Kidney epithelial cell (primary cell): ENCODE data around the gene IQGAP1. TPM values are rescaled to one million over a fixed set of nuclear protein-coding genes. Genes with fewer than 3 reads are reported as not detected.

Experiments
- DNase-seq: peaks from one replicate; pipeline ENCODE4 v3.0.0-alpha.2; 2010; ENCODE audit warnings: low read depth
- H3K27me3 ChIP-seq: 2 replicates; pipeline ENCODE4 v1.6.0; 2011; ENCODE audit warnings: low read length; ENCODE audit not compliant: control insufficient read depth, insufficient read depth
- H3K36me3 ChIP-seq: 2 replicates; pipeline ENCODE4 v1.5.1; 2011; ENCODE audit warnings: low read length; ENCODE audit not compliant: control insufficient read depth, insufficient read depth
- H3K4me3 ChIP-seq: 2 replicates; pipeline ENCODE4 v1.5.1; 2011; ENCODE audit warnings: low read depth, mild to moderate bottlenecking, control low read depth, low read length
- total RNA-seq: library from RNA; depleted of rRNA; stranded (reverse); fragments of >200 nt; gene quantifications from 2 replicates; pipeline ENCODE4 v1.2.3, GENCODE V29; 2015
- TF ChIP-seq, protein P1 (sequence below): IDR thresholded peaks from 2 replicates; pipeline ENCODE4 v1.5.1; 2011; ENCODE audit warnings: mild to moderate bottlenecking, moderate library complexity, low read length, control low read depth, inconsistent platforms; ENCODE audit not compliant: insufficient read depth, poor library complexity, severe bottlenecking

The IQGAP1 gene
- total RNA-seq, 1 donor from 2014 or later, result 197 TPM

DNA sequence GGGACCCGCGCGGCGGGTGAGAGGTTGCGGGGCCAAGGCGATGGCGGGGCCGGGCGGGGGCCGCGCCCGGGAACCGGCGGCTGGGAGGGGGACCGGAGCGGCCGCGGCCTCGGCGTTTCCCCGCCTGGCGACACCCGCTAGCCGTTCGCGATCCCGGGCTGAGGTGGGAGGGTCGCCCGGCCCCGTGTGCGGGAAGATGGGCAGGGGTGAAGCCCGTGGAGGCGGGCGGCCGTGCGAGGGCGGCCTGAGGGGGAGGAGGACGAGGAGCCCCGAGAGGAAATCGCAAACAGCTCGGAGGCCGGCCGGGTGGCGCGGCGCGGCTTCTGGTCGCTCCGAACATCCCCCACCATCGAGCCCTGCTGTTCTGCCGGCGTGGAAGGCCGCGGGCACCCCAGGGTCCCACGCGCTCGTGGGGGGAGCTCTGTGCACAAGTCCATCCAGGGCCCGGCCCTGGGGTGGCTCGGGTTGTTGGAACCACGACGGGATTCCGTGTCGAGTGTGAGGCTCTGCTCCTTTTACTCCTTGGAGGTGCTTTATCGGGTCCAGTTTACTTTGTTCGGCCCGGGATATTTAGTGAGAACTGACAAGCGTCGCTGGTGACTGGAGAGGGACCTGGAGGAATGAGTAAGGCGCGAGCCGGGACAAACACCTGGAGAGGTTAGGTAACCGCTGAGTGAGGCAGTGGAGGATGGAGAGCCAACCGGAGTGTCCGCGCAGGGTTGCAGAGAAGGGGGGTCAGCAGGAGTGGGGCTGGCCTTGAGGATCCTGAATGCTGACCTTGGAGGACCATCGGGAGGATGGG, 142.4 kb downstream of the IQGAP1 start:
- DNase-seq, result no peak
- Histone ChIP-seq H3K36me3 (no peaks in the 10 kb centered on the region), H3K4me3 (peak overlapping the region; percentile 71), H3K27me3 (no peaks in the 10 kb centered on the region)
- TF ChIP-seq, protein P1, sequence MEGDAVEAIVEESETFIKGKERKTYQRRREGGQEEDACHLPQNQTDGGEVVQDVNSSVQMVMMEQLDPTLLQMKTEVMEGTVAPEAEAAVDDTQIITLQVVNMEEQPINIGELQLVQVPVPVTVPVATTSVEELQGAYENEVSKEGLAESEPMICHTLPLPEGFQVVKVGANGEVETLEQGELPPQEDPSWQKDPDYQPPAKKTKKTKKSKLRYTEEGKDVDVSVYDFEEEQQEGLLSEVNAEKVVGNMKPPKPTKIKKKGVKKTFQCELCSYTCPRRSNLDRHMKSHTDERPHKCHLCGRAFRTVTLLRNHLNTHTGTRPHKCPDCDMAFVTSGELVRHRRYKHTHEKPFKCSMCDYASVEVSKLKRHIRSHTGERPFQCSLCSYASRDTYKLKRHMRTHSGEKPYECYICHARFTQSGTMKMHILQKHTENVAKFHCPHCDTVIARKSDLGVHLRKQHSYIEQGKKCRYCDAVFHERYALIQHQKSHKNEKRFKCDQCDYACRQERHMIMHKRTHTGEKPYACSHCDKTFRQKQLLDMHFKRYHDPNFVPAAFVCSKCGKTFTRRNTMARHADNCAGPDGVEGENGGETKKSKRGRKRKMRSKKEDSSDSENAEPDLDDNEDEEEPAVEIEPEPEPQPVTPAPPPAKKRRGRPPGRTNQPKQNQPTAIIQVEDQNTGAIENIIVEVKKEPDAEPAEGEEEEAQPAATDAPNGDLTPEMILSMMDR, result no peak

DNA sequence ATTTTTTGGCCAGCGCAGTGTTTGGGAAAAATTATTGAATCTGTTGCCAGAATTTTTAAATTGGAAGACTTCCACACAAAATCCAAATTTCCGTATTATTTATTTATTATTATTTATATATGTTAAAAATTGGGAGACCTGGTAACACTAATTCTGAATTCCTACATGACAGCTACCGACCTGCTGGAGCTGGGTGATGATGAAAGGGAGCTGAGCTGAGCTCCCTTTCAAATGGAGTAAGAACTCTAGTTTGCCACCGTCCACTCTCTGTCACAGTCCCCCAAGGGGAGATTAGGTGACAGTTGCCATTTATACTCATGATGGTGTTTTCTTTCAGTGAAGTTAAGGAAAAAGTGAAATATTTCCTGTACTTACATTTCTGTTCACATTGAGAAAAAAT, 143.1 kb downstream of the IQGAP1 start:
- TF ChIP-seq, protein P1, result no peak
- Histone ChIP-seq H3K27me3 (no peaks in the 10 kb centered on the region), H3K4me3 (peak overlapping the region; percentile 71), H3K36me3 (no peaks in the 10 kb centered on the region)
- no peak for DNase-seq

DNA sequence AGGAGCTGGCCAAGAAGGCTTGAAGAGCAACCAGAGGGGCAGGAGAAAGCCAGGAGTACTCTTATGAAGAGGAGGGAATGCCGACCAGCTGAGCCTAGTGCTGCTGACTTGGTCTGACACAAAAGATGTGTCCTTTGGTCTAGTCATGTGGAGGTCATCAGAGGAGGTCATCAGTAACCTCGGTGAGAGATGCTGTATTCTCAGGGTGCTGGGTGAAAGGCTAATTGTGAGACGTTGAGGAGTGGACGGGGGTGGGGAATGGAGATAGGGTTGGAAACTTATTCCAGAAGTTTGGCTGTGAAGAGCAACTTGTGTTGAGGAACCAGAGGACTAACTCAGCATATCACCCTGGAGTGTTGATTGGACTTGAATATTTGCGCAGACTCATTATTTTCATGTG, 147.2 kb downstream of the IQGAP1 start:
- Histone ChIP-seq H3K36me3 (no peaks in the 10 kb centered on the region), H3K27me3 (no peaks in the 10 kb centered on the region), H3K4me3 (no peak overlapping the region)
- DNase-seq, result no peak
- TF ChIP-seq, protein P1, result no peak

DNA sequence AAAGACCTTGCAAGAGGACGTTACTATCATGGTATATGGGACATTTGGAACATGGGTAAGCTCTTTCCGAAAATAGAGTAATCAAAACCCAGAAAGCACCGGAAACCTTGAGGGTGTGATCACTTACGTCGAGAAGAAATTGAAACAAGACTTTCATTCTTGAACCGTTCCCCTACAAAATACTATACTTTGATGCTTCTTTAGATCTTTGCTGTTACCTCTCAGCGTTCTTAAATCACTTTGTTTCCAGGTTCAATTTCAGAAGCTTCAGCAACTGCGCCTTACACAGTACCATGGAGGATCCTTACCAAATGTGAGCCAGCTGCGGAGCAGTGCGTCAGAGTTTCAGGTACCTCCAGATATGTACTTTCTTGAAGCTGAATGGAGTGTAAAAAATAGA, 151.7 kb downstream of the IQGAP1 start:
- no peak for DNase-seq
- no peaks in the 10 kb centered on the region for H3K27me3 ChIP-seq
- H3K4me3 ChIP-seq, result no peak overlapping the region
- TF ChIP-seq, protein P1, result no peak
- no peaks in the 10 kb centered on the region for H3K36me3 ChIP-seq

DNA sequence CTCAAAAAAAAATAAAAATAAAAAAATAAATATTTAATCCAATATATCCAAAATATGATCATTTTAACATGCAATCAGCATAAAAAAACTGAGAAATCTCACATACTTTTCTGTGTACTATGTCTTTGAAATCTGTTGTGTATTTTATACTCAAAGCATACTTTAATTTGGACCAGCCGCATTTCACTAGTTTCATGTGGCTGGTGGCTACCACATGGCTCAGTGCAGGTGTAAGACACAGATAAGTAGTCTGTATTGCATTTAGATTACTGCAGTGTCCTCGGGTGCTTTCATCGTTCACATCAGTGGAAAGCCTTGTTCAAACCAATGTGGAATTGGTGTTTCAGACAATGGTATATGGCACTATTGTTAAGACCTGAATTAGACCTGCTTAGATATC, 152.7 kb downstream of the IQGAP1 start:
- Histone ChIP-seq H3K27me3 (no peaks in the 10 kb centered on the region), H3K4me3 (no peak overlapping the region), H3K36me3 (no peaks in the 10 kb centered on the region)
- TF ChIP-seq, protein P1, result no peak
- no peak for DNase-seq

DNA sequence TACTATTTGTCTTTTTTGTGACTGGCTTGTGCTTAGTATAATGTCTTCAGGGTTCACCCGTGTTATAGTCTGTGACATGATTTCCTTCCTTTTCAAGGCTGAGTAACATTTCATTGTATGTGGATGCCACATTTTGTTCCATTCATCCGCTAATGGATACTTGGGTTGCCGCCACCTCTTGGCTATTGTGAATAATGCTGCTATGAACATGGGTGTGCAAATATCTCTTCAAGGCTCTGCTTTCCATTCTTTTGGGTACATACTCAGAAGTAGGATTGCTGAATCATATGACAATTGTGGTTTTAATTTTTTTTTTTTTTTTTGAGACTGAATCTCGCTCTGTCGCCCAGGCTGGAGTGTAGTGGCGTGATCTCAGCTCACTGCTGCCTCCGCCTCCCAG, 157.1 kb downstream of the IQGAP1 start:
- DNase-seq, result no peak
- Histone ChIP-seq H3K27me3 (no peaks in the 10 kb centered on the region), H3K36me3 (no peaks in the 10 kb centered on the region), H3K4me3 (no peak overlapping the region)
- TF ChIP-seq, protein P1, result no peak
